Activated CD8-positive, alpha-beta T cell treated with anti-CD3 and anti-CD28 coated beads for 36 hours (primary cell): ENCODE measurements around the gene LRRIQ4. TPM values are rescaled to one million over a fixed set of nuclear protein-coding genes. Genes with fewer than 3 reads are reported as not detected.

ENCODE experiments used
- ATAC-seq: fragments of 200-7000 bp; cut with Tn5 transposase; one replicate; pipeline ENCODE4 v1.10.0; 2021; ENCODE audit warnings: mild to moderate bottlenecking, moderate library complexity
- CTCF ChIA-PET: fragments of 350-600 bp; sonication (Branson Sonifier 250); formaldehyde crosslinking; loops from one replicate; lab custom pipeline; 2021; ENCODE audit warnings: antibody characterized with exemption; lab: Charles Lee
- POLR2A ChIA-PET: fragments of 350-600 bp; sonication (Branson Sonifier 250); formaldehyde crosslinking; loops from one replicate; lab custom pipeline; 2021; ENCODE audit warnings: antibody characterized with exemption; lab: Charles Lee
- DNase-seq: peaks from one replicate; pipeline ENCODE4 v3.0.0-alpha.2; 2020
- H3K27ac Mint-ChIP-seq: one replicate; pipeline ENCODE4 v1.8.0; 2021; ENCODE audit warnings: mild to moderate bottlenecking, mixed read lengths
- H3K27me3 Mint-ChIP-seq: one replicate; pipeline ENCODE4 v1.8.0; 2021; ENCODE audit warnings: mixed read lengths
- H3K36me3 Mint-ChIP-seq: one replicate; pipeline ENCODE4 v1.8.0; 2021; ENCODE audit warnings: low read depth, mixed read lengths
- H3K4me1 Mint-ChIP-seq: one replicate; pipeline ENCODE4 v1.8.0; 2021; ENCODE audit warnings: low read depth, mixed read lengths
- H3K4me3 Mint-ChIP-seq: one replicate; pipeline ENCODE4 v1.8.0; 2021; ENCODE audit warnings: mild to moderate bottlenecking, moderate library complexity, mixed read lengths
- H3K9me3 Mint-ChIP-seq: one replicate; pipeline ENCODE4 v1.8.0; 2021; ENCODE audit warnings: mixed read lengths
- CTCF ChIP-seq: fragments of 200-600 bp; IDR thresholded peaks from one replicate; pipeline ENCODE4 v1.8.0; 2022; ENCODE audit warnings: antibody characterized with exemption, mild to moderate bottlenecking
- intact Hi-C: fragments of 100-400 bp; cut with micrococcal nuclease; formaldehyde crosslinking; loops from one replicate; pipeline ENCODE4 v1.10.0; 2022
- total RNA-seq, 2 experiments: library from RNA; stranded (reverse); gene quantifications; one replicate each; pipeline ENCODE4 v1.2.3, GENCODE V29; 2021

Gene LRRIQ4
- under 1 TPM in 1 of 2 experiments, not detected in 1; 0.18 TPM for total RNA-seq

- Mint-ChIP-seq H3K4me1 (peaks cover 24% of the 10 kb centered on the region), H3K27ac (peak within 1 kb of the TSS; percentile 92), H3K4me3 (peak within 1 kb of the TSS; percentile 81), H3K36me3 (peaks cover 8% of the 10 kb centered on the region), H3K9me3 (peaks cover 16% of the 10 kb centered on the region), H3K27me3 (no peaks in the 10 kb centered on the region)
- DNase-seq: peak; percentile 93
- peak; percentile 66 for ATAC-seq
- CTCF ChIA-PET: interaction anchor here (0.8 to 3.2 kb wide), 2 partner anchors 35 to 40 kb away, joined by 3 to 17 read pairs; partner anchors contain the start of gene MYNN
- POLR2A ChIA-PET: interaction anchor here (0.7 to 2.5 kb wide), 9 partner anchors 13 to 243 kb away, joined by 3 to 13 read pairs (median 3); partner anchors contain the start of genes ACTRT3, MYNN and SEC62
- no peak for TF ChIP-seq CTCF
- intact Hi-C loops: loop anchor here (2.0 to 5.0 kb wide), 2 partner anchors 40 to 155 kb away; partner anchors contain the start of genes MYNN and SEC62
Measured at GRCh38 chr3:169812332-169813235, at the start of gene LRRIQ4, which contains the start of gene LRRC34. LRRIQ4 (plus strand) TSS chr3:169812870; CDS start chr3:169821922, 9,052 bp downstream. LRRC34 (minus strand) TSS chr3:169812904; CDS start chr3:169812548, 356 bp downstream.

GRCh38 chr3:169764312-169764881 is 48.3 kb upstream of the LRRIQ4 start:
- Mint-ChIP-seq H3K36me3 (peaks cover 9% of the 10 kb centered on the region), H3K27ac (peak overlapping the region; percentile 99), H3K4me1 (peaks cover 27% of the 10 kb centered on the region), H3K9me3 (peaks cover 2% of the 10 kb centered on the region), H3K27me3 (no peaks in the 10 kb centered on the region), H3K4me3 (peak overlapping the region; percentile 96)
- intact Hi-C loops: loop anchor here (5.0 kb wide), 1 partner anchor 203 kb away; the partner anchor contains the start of gene SEC62
- ATAC-seq (peak; percentile 32), DNase-seq (peak; percentile 75)
- ChIA-PET CTCF (interaction anchor here (1.2 to 2.5 kb wide), 5 partner anchors 8 to 270 kb away, joined by 3 to 20 read pairs (median 4); partner anchors contain the start of gene MYNN), POLR2A (interaction anchor here (0.8 to 3.1 kb wide), 12 partner anchors 8 to 592 kb away, joined by 3 to 34 read pairs (median 4); partner anchors contain the start of genes MYNN and SEC62)
- TF ChIP-seq CTCF: no peak

GRCh38 chr3:169764882-169765612 is 47.6 kb upstream of the LRRIQ4 start, which contains the start of gene TERC:
TERC (minus strand) TSS chr3:169765060.
- no peak for TF ChIP-seq CTCF
- H3K4me3 Mint-ChIP-seq: peak within 1 kb of the TSS; percentile 96
- H3K27me3 Mint-ChIP-seq: no peaks in the 10 kb centered on the region
- H3K27ac Mint-ChIP-seq: peak within 1 kb of the TSS; percentile 99
- peaks cover 20% of the 10 kb centered on the region for H3K4me1 Mint-ChIP-seq
- intact Hi-C loops: loop anchor here (5.0 kb wide), 1 partner anchor 202 kb away; the partner anchor contains the start of gene SEC62
- peaks cover 9% of the 10 kb centered on the region for H3K36me3 Mint-ChIP-seq
- peaks cover 2% of the 10 kb centered on the region for H3K9me3 Mint-ChIP-seq
- peak; percentile 96 for DNase-seq
- ChIA-PET POLR2A (interaction anchor here (1.0 to 3.1 kb wide), 10 partner anchors 8 to 492 kb away, joined by 3 to 34 read pairs (median 4); partner anchors contain the start of genes MYNN and SEC62), CTCF (interaction anchor here (2.5 kb wide), 1 partner anchor 97 kb away, joined by 9 read pairs; no protein-coding TSS in a partner anchor)
- peak; percentile 86 for ATAC-seq
